GM18517 (cell line): ENCODE data around the gene GAS5.
"Not testable (repeated sequence)": the region's sequence is repeated elsewhere in the genome, so short reads cannot be mapped to it uniquely, and the experiment has no call there.

Experiments used
- ATAC-seq: cut with Tn5 transposase; IDR thresholded peaks from one replicate; pipeline ENCODE4 v1.9.1; 2021; ENCODE audit warnings: mild to moderate bottlenecking, moderate library complexity; ENCODE audit not compliant: unreplicated experiment

The GAS5 gene

DNA sequence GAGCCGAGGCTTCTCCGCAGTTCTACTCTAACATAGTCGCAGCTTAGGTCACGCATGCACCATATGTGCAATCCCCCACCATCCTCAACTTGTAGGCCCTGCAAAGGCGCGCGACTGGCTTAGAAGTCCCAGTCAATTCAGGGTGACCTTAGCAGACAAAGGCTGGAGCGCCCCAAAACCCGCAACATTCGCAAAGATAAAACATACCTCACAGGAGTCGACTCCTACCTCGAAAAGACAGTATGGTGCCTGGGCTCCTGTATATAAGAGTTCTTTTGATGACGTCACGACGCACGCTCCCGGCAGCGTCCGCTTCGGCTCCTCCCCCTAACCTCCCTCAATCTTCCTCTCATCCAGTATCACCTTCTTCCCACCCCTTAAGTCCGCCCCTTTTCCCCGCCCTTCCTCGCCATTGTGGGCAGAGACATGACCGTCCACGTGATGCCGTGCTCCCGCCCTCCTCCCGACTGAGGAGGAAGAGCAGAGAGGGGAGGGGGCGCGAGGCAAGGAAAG is at the start of gene GAS5:
Gene GAS5 (minus strand): TSS at position 237 of the 513 bp plus-strand sequence.
- ATAC-seq, result peak; percentile 79

GRCh38 chr1:173917149-173917548 is 49.4 kb upstream of the GAS5 start, which contains the start of gene SERPINC1:
TSS of gene SERPINC1 (minus strand) at chr1:173917327. CDS start at chr1:173917259, 68 bp downstream.
- ATAC-seq, result no peak

GRCh38 chr1:173916667-173917066 is 48.9 kb upstream of the GAS5 start:
- no peak for ATAC-seq

- ATAC-seq, result no peak
These were observed 47.8 kb upstream of the GAS5 start for GRCh38 chr1:173915596-173915995.

DNA sequence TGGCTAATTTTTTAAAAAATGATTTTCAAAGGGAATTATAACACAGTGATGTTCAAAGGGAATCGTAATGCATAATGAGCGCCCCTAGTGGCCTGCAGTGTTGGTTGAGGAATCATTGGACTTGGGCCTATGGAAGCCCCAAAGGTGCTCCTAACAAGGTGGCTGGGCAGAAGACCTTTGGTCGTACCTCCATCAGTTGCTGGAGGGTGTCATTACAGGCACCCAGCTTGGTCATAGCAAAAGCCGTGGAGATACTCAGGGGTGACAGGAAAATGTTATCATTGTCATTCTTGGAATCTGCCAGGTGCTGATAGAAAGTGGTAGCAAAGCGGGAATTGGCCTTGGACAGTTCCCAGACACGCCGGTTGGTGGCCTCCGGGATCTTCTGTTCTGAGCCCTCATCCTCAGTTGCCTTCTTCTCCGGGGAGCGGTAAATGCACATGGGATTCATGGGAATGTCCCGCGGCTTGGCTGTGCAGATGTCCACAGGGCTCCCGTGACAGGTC is 46.6 kb upstream of the GAS5 start:
- no peak for ATAC-seq

DNA sequence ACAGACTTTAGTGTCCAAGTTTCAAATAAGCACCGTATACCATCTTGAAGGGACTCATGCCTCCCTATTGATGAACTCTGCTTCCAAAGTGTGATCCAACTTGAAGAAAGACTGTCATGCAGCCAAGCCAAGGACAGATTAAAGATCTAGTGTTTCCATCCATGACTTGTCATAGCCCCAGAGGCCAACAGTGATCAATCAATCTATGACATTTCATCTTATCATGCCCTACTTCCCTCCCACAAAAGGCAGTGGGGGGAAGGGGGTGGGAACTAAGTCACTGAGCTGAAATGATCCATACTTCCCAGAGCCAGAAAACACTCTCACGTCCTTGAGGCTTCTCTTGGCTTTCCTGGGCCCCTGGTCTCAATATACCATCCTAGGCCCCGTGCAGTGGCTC is 45.3 kb upstream of the GAS5 start:
- ATAC-seq, result no peak

DNA sequence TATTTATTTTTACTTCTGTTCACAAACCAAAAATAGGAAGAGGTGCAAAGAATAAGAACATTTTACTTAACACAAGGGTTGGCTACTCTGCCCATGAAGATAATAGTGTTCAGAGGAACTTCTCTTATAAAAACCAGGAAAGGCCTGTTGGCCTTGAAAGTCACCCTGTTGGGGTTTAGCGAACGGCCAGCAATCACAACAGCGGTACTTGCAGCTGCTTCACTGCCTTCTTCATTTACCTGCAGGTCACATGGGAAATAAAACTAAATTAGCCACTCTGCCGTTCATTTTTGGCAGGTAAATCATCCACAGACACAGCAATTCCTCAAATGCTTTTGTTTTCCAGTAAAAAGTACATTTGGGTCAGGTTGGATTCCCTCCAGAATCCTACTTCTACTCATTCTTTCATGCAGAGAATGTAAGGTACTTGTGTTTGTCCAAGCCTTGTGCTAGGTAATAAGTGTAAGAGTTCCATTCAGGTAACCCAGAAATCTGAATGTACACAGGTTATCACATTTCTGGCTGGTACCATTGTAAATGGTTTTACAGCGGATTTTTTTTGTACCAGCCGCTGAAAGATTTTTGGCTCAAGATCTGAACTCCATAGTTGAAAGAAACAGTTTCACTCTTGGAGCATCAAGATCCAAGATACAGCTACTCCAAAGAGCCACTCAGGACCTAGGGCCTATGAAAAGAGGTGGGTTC is 36.2 kb upstream of the GAS5 start:
- no peak for ATAC-seq

- ATAC-seq, result no peak
These were observed 33.2 kb upstream of the GAS5 start for GRCh38 chr1:173900992-173901391.

GRCh38 chr1:173900427-173900826 is 32.6 kb upstream of the GAS5 start:
- no peak for ATAC-seq

DNA sequence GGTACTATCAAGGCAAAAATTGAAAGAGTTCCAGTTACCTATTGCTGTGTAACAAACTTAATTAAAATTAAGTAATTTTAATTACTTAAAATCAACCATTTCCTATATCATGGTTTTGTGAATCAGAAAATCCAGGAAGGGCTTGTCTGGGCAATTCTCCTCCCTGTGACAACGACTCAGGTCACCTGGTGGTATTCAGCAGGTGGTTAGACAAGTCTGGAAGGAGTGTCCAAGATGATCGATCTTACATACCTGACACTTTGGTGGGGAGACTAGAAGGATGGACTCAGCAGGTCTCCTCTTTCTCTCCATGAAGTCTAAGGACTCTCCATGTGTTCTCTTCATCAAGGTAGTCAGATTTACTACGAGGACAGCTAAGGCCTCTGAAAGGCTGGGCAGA is 26.4 kb upstream of the GAS5 start:
- ATAC-seq, result no peak

DNA sequence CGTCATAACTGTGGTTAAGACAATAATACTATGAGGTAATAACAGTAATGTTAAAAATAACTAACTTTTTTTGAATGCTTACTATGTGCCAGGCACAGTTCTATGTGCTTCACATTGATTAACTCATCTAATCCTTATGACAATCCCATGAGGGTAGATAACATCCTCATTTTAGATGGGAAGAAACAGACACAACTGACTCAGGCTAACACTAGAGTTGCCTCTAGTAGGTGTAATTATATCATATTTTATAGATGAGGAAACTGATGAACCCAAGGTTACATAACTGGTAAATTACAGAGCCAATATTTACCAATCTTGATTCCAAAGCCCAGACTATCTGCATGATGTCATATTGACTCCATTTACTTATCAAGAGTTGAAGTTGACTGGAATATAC is 25.8 kb upstream of the GAS5 start:
- ATAC-seq, result no peak

GRCh38 chr1:173889885-173890284 is 22.1 kb upstream of the GAS5 start:
- ATAC-seq, result no peak

DNA sequence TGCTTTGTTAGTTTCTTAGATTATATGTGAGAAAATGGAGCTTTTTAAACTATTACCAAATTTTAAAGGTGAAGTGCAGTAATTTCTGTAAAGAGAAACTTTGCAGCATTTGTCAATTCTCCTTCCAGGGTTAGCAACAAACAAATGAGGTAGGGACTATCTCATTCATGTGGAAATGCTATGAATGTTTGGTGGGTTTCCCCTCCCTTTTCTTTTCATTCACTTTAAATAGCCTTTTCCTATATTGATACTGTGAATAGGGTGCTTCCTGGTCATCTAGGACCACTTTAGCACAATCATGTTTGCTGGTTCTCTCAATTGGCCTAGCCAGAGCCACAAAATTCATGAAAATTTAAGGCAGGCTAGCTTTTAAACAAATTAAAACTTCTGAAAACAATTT is 21.0 kb upstream of the GAS5 start:
- no peak for ATAC-seq

- no peak for ATAC-seq
These were observed 19.8 kb upstream of the GAS5 start for GRCh38 chr1:173887627-173888026.

DNA sequence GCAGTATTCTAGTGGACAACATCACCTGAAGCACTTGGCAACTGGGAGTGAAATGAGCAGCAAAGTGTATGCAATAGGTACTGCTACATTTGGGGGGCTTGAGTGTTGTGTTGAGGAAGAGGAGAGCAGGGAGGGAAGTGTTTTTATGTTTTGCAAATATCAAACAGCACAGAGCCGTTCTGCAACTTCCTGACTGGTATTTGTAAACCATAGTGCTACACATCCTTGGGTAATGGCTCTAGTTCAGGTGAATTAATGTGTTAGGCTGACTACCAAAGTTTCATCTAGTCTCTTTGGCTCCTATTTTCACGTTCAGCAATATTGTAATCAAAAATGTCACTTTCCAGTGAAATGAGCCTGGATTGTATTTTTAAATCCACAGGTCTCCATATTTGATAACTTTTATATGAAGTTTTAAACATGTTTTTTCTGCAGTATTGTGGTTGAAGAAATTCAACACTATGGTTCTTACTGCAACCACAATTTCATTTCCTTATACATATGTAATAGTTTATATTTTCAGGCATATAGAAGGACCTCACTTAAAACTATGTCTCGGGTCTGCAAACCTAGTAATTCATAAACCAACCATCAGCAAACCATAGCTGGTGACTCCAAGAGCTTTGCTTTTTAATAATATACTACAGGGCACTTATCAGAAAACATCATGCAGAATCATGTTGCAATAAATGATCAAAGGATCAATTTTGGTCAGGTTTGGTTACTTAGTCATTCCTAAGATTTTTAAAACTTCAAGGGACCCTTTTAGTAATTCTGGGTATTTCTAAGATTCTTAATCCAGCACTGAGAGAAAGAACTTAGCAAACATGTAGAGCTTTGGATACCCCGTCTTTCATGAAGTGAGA is 19.2 kb upstream of the GAS5 start:
- ATAC-seq, result no peak

GRCh38 chr1:173884701-173885100 is 16.9 kb upstream of the GAS5 start:
- ATAC-seq, result no peak

- ATAC-seq, result not testable (repeated sequence)
These were observed 13.3 kb upstream of the GAS5 start for GRCh38 chr1:173881117-173881516.

GRCh38 chr1:173878251-173878650 is 10.5 kb upstream of the GAS5 start:
- ATAC-seq, result no peak

DNA sequence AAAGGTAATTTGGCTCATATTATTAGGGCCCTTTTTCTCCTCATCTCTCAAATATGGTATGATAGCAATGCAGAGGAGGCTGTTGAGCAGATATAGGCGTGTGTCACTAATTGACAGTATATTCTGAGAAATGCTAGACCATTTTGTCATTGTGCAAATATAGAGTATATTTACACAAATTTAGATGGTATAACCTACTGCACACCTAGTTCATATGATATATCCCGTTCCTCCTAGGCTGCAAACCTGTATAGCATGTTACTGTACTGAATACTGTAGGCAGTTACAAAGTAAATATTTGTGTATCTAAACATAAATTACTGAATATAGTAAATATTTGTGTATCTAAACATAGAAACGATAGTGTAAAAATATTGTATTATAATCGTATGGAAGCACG is 8.9 kb upstream of the GAS5 start:
- no peak for ATAC-seq

DNA sequence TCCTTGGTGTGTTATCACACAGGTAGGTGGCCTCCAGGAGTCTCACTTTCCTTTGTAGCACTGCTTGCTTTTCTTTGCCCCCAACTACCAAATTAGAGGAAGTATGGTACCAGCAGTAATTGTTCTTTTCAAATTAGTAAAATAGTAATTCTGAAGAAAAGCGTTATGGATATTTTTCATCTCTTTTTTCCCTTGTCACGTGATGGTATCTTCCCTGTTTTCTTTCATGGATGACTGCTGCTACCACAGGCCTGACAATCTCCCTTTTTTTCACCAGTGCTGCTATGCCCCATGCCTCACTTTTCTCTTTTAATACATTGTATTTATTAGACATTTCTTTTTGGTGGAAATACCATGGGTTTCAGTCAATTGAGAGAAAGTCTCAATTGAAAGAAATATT is 3.7 kb upstream of the GAS5 start:
- ATAC-seq, result no peak

DNA sequence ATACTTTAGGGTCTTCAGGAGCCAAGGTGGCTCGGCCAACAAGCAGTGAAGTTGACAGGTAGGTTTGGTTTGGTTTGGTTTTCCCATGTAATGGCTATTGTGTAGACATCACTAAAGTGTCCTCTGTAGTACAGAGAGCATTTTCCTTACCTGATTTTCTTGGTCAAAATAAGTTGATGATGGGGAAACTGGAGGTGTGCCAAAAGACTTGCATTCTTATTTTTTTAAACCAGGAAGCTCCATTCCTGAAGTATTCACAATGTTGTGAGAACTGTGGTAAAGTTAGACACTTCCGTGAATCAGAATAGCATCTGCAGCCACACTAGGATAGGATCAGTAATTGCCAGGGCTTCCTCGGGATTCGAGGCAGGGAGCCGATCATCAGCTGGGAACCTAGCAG is 3.3 kb upstream of the GAS5 start:
- no peak for ATAC-seq
